C4-2B (cell line): ENCODE results near the gene GPBP1L1.

Experiments
- ZFX ChIP-seq: fragments of 450-650 bp; IDR thresholded peaks from 2 replicates; pipeline ENCODE4 v1.6.1; 2017
- TF ChIP-seq, protein P1 (sequence below): fragments of 450-650 bp; conservative IDR thresholded peaks from 2 replicates; pipeline ENCODE4 v1.5.1; 2017; ENCODE audit warnings: mild to moderate bottlenecking

DNA sequence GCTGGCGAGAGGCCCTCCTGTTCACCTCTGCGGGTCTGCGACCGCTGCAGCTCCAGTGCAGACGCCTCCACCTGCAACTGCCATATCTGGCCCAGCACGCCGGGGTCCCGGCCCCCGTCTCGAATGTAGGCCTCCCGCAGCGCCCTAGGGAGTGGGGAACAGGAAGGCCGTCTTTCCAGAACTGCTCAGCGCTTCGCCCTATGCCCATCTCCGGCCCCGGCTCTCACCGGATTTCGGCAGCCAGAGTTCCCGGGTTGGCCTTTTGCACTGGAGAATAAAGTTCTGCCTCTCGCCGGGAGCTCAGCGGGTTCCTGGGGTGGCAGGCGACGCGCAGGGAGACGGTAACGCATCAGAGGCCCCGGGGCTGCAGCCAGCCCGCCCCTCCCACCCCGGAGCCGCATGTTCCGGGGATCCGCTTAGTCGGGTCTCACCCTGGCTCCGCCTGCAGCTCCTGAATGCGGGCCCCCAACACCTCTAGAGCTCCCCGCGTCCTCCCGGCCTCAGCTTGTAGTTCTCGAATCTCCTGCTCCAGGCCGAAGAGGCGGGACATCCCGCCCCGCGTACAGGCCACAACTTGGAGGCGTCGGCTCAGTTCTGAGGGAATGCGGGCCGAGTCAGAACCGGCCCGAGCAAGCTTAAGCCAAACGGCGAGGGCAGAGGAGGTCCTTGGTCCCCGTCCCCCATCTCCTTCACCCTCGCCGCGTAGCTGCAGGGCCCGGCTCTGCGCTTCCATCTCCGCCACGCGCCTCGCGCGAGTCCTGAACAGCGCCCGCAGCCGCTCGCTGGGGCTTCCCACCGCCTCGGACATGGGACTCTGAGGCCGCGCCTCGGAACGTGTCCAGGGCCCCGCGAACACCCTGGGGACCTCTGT is 63.6 kb downstream of the GPBP1L1 start:
- TF ChIP-seq, protein P1, sequence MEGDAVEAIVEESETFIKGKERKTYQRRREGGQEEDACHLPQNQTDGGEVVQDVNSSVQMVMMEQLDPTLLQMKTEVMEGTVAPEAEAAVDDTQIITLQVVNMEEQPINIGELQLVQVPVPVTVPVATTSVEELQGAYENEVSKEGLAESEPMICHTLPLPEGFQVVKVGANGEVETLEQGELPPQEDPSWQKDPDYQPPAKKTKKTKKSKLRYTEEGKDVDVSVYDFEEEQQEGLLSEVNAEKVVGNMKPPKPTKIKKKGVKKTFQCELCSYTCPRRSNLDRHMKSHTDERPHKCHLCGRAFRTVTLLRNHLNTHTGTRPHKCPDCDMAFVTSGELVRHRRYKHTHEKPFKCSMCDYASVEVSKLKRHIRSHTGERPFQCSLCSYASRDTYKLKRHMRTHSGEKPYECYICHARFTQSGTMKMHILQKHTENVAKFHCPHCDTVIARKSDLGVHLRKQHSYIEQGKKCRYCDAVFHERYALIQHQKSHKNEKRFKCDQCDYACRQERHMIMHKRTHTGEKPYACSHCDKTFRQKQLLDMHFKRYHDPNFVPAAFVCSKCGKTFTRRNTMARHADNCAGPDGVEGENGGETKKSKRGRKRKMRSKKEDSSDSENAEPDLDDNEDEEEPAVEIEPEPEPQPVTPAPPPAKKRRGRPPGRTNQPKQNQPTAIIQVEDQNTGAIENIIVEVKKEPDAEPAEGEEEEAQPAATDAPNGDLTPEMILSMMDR = no peak
- TF ChIP-seq ZFX = no peak
